AG09309 (cell line): ENCODE data around the gene UBE3B.

Experiments
- DNase-seq: peaks from one replicate; pipeline ENCODE4 v3.0.0-alpha.2; 2010; ENCODE audit warnings: low read depth
- H3K4me3 ChIP-seq: 2 replicates; pipeline ENCODE4 v1.5.1; 2011; ENCODE audit warnings: mild to moderate bottlenecking, low read depth, low read length, moderate library complexity; ENCODE audit not compliant: control insufficient read depth
- CTCF ChIP-seq: IDR thresholded peaks from 2 replicates; pipeline ENCODE4 v1.5.1; 2011; ENCODE audit warnings: mild to moderate bottlenecking, low read depth, low read length, inconsistent platforms; ENCODE audit not compliant: insufficient read depth, control insufficient read depth; ENCODE audit errors: missing control alignments

Gene UBE3B

GRCh38 chr12:109568486-109568885 lies 91.1 kb downstream of the UBE3B start:
- no peak overlapping the region for H3K4me3 ChIP-seq
- no peak for TF ChIP-seq CTCF

GRCh38 chr12:109571773-109572505 lies 94.5 kb downstream of the UBE3B start:
- H3K4me3 ChIP-seq, result no peak overlapping the region
- no peak for TF ChIP-seq CTCF
- DNase-seq, result no peak

More at GRCh38 chr12:109568486-109568885, 91.1 kb downstream of the UBE3B start:
- no peak for DNase-seq

- H3K4me3 ChIP-seq, result peak overlapping the region; percentile 51; the same call in 1 of the 2 replicates
- DNase-seq, result no peak
Measured at GRCh38 chr12:109572506-109572845, 95.0 kb downstream of the UBE3B start.

GRCh38 chr12:109573029-109573913 lies 95.8 kb downstream of the UBE3B start, which contains the start of the genes MMAB and MVK:
MMAB (minus strand) TSS chr12:109573504; CDS start chr12:109573480, 24 bp downstream.
MVK (plus strand) TSS chr12:109573794; CDS start chr12:109574823, 1,029 bp downstream.
- peak; percentile 96 for DNase-seq
- no peak for TF ChIP-seq CTCF
- H3K4me3 ChIP-seq, result peak within 1 kb of the TSS; percentile 51

More at GRCh38 chr12:109572506-109572845, 95.0 kb downstream of the UBE3B start:
- no peak for TF ChIP-seq CTCF

GRCh38 chr12:109573914-109574244 lies 96.4 kb downstream of the UBE3B start:
- DNase-seq, result no peak
- peak overlapping the region; percentile 51 for H3K4me3 ChIP-seq
- TF ChIP-seq CTCF, result no peak

GRCh38 chr12:109575683-109576082 lies 98.2 kb downstream of the UBE3B start:
- no peak overlapping the region for H3K4me3 ChIP-seq
- no peak for DNase-seq
- no peak for TF ChIP-seq CTCF
